Fibroblast of peridontal ligament (primary cell): Measurements from ENCODE around the gene PUDP.
"Not testable (repeated sequence)": the region's sequence is repeated elsewhere in the genome, so short reads cannot be mapped to it uniquely, and the experiment has no call there.

Experiments
- DNase-seq: peaks from one replicate; pipeline ENCODE4 v3.0.0-alpha.2; 2010; ENCODE audit errors: extremely low read depth

PUDP gene

DNA sequence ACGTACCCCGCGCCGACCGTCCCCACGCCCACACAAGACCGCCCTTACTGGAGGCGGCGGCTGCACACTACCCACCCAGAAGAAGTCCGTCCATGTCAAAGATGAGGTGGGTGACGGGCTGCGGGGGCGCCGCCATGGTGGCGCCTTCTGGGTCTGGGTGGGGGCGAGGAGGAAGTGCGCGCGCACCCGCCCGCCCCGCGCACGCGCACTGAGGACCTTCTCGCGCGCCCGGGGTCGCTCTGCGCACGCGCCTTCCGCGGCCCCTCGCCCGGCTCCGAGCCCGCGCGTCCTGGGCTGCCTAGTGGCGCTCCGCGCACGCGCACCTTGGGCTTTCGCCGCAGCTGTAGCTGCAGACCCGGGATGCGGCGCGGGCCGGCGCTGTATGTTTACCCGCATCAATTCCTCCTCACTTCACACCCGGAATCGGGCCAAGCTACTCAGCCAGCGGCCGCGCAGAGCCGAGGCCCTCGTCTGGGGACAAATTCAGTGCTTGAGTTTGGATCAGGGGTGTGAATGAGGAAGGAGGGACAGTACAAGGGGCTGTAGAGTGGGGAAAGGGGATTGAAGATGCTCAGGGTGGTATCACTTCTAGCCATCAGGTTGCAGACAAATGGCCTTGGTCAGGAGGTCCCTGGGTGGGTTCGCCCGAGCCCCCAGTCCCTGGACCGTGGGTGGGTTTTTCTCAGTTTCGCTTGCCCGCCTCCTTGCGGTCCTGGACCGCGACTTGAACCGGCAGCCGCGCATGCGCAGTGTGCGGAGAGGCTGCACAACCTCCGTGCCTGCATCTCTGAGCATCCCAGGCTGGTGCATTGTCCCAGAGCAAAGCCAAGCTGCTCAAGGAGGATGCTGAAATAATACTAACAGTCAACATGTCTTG lies at the start of gene PUDP:
Gene PUDP (minus strand): TSS at position 176 of the 877 bp plus-strand sequence. CDS start 40 bp downstream, at position 136.
- peak; percentile 68 for DNase-seq

DNA sequence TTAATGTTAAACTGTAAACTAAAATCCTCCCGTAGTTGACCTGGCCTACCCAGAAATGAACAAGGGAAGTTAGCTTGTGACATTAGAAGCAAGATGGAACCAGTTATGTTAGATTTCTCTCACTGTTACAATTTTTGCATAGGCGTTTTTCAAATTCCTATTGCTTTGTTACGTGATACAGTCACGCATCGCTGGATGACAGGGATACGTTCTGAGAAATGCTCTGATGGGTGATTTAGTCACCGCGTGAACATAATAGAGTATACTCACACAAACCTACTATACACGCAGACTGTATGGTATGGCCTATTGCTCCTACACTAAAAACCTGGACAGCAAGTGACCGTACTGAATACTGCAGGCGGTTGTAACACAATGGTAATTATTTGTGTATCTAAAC lies 46.7 kb upstream of the PUDP start:
- no peak for DNase-seq

DNA sequence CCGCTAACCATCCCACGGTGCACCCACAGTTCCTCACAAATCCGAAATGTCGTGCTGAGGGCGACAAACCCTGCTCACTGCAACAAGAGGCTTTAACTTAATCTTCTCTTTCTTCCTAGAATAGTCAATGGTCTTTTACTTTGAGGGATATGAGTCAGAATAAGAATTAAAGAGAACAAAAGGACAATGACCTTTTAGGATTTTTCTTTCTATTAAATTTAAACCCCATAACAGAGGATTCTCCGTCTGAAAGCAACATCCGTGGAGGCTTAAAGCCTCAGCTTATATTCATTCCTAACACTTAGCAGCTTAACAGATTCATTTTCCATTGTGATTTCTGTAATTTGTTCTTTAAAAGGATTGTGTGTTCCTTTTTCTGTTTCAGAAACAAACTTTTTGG lies 44.9 kb upstream of the PUDP start:
- no peak for DNase-seq

DNA sequence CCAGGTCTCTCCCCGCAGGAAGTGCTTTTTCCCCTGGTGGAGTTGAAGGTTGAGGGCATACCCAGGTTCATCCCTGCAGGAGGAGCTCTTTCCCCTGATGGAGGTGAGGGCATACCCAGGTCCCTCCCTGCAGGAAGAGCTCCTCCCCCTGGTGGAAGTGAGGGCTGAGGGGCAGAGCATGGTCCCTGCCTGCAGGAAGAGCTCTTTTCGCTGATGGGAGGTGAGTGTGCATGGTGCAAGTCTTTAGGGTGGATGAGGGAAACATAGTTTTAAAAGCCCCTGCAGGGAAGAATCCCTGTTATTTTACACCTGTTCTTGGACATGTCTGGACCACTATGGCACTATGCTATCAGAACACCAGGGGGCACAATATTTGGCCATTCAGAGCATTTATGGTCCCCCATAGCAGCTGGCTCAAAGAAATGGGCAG lies 43.7 kb upstream of the PUDP start:
- no peak for DNase-seq

DNA sequence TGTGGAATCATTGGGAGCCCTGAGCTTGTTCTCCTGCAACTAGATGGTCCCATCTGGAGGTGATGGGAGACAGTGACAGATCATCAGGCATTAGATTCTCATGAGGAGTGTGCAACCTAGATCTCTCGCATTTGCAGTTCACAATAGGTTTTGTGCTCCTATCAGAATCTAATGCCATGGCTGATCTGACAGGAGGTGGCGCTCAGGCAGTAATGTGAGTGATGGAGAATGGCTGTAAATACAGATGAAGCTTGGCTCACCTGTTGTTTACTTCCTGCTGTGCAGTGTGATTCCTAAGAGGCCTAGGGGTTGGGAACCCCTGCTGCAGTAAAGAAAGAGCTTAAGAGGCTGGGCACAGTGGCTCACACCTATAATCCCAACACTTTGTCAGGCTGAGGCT lies 42.2 kb upstream of the PUDP start:
- no peak for DNase-seq

DNA sequence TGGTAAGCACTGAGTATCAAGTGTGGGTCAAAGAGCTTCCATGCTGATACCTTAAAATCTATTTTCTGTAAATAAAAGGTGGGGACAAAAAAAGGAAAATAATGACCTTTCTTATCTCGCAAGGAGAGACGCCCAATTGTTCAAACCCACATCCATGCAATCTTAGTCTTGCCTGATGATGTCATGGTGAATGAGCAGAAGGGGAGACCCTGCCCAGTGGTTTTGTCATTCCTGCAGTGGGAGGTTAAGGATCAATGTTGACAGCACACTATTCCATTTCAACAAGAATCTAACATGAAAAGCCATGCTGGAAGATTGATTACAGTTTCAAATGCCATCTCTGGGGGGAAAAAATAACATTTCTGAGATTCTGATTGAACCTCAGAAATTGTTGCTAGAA lies 40.7 kb upstream of the PUDP start:
- DNase-seq, result no peak

DNA sequence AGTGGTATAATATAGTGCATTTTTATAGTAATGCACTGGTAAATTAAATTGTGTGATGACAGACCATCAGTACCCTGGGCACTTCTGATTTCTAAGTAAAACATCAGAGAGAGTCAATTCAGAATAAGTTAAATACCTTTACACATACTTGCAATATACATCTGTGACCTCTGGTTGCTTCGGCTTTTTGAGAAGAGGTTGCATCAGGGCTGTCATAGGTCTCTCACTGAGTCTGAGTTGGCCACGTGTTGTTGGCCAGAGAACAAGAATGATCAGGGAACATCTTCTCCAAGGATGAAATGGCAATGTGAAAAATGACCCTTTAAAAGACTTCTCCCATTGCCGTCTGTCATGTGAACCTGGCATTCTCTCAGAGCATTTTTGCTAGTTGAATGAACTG lies 36.9 kb upstream of the PUDP start:
- DNase-seq, result no peak

DNA sequence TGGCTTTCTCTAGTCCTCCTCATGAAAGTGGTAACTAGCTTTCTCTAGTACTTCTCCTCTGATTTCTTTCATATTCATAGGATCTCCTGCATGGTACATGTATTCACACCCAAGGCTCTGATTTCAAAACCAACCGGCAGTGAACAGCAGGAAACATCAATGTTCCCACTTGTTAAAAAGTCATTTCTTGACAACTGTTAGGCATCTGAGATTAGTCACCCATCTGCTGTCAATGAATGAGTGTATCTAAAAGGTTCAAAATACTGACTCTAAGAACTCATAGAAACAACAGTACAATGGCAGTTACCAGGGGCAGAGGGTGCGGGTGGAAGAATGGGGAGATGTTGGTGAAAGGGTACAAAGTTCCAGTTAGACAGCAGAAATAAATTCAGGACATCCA lies 31.5 kb upstream of the PUDP start:
- DNase-seq, result no peak

DNA sequence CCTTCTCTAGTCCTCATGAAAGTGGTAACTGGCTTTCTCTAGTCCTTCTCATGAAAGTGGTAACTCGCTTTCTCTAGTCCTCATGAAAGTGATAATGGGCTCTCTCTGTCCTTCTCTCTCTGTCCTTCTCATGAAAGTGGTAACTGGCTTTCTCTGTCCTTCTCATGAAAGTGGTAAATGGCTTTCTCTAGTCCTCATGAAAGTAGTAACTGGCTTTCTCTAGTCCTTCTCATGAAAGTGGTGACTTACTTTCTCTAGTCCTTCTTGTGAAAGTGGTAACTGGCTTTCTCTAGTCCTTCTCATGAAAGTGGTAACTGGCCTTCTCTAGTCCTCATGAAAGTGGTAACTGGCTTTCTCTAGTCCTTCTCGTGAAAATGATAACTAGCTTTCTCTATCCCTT lies 30.9 kb upstream of the PUDP start:
- DNase-seq, result not testable (repeated sequence)

DNA sequence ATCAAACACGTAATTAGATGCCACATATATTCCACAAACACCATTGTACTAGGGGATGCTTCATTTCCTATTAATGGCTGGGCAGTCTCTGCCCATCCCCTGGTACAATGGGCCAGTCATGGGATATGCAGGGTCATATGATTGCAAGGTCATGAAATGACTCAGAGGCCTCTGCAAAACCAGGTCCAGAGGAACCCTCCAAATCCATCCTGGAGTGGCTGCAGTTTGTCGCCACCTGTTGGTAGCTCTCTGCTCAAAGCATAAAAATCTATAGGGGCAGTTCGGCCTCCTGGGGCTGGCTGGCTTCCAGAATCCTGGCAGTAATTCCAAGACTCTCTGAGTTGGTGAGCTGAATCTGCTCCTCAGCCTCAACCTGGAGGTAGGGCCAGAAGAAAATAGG lies 22.9 kb upstream of the PUDP start:
- DNase-seq, result no peak

DNA sequence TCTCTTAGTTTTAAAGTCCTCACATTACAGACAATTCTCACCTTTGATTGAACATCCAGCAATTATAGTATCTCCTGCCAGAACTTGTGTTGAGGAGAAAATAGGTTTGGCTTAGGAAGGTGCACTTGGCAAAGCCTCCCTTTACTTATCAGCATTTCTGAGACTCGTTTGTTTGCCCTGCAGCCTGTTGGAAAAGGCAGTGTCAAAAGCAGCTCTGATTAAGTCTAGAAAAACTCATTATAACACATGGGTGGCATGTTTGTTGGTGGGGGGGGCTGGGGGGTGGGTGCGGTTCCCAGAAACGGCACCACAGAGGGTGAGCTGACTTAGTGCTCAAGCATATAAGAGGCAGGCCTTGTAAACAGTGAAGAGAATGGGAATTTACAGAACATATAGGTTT lies 21.7 kb upstream of the PUDP start:
- no peak for DNase-seq

DNA sequence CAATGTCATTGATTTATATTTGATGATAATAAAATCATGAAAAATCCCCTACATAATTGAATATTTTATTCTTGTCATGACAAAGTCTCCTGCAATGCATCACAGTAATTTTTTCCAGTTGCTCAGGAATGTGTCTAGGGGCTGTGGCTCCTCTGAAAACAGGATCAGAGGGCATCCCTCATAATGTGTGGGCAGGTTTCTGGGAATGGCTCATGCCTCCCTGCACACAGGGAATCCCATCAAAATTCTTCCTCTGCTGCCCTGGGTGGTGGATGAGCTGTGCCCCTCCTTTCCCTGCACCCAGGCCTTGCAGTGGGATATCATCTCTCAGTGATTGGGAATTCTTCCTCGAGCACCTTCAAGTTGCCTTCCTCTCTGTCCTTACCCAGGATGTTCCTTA lies 20.4 kb upstream of the PUDP start:
- DNase-seq, result no peak

DNA sequence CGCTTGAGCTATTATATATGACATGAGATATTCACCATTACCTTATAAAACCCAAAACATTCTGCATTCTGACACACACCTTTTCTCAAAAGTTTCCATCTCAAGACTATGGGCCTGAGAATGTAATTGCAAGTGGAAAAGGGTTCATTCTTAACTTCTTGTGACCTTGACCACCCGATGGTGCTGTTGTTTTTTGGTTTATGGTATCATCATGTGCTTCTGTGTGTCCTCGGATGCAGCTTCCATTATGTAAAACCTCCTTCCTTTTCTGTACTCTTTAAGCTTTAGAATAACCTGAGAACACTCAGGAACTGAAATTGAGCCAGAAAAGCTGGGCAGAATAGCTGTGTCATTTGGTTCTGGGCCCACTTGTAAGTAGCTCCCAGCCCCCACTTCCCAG lies 16.2 kb upstream of the PUDP start:
- DNase-seq, result peak; percentile 2

DNA sequence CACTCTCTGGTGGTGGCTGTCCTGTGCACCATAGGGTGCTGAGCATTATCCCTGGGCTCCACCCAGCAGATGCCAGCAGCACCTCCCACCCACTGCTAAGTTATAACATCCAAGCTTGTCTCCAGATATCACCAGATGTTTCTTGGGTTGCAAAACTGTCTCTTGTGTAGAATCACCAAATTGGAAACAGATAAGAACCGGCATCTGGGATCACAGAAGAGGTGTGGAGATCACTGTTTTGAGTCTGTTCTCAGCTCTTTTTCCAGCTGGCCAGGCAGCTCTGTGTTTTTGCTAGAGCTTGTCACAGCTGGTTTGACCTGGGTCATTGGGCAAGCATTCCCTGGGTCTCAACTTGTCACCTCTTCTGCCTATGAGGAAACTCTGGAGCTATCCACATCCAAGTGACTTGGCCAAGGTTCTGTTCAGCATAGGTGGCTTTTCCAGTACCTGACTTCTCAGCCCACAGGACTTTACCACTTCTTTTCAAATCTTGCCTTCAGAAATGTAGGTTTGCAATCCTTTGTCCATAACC lies 15.3 kb upstream of the PUDP start:
- DNase-seq, result peak; percentile 4

DNA sequence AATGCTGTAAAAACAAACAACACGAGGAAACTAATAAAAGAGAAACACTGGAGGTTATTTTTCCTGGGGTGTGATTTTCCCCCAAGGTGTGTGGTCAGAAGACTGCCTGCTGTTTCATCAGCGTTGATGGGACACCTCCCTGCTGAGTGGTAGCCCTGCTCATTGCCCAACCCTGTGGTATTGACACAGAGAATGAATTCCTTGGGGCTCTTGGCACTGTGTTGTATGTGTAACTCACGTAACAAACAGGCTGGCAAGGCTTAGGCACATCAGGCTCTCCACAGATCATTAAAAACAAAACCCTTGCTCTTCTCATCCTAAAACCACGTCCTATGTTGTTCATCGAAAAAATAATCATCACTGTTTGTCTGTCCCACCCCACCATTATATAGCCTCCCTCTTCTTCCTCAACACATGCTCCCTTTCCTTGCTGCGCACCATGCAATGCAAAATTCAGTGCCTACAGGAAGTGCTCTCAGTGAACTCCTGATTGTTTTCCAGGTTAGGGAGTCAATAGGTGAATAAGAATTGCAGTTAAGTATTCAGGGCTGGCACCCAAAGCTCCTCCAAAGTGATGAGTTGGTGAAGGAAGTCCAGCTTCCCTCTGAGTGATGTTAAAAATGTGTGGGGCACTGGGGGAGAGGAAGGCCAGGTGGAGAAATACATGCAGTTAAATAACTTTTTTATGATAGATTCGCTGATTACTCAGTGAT lies 11.4 kb upstream of the PUDP start:
- DNase-seq, result no peak

DNA sequence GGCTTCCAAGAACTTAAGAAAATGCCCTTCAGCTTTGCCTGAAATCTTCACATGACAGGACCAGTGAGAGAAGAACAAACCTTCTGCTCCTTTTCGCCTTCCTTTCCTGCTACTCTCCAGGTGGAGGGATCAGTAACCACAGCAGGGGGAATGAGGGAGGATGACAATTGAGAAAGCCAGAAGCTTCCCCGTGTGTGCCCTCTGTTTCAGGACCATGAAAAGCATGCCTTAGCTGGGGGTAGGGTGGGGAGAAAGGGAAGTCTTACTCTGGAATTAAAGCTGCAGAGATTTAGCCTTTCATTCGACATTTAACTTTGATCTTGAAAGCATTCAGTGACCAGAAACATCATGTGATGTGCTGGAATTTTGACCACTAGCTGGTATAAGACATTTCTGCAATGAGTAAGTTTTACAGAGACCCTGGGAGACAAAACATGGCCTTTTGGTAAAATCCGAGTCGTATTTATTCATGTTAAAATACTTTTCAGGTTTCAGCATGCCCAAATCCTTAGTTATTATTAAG lies 10.6 kb upstream of the PUDP start:
- no peak for DNase-seq

DNA sequence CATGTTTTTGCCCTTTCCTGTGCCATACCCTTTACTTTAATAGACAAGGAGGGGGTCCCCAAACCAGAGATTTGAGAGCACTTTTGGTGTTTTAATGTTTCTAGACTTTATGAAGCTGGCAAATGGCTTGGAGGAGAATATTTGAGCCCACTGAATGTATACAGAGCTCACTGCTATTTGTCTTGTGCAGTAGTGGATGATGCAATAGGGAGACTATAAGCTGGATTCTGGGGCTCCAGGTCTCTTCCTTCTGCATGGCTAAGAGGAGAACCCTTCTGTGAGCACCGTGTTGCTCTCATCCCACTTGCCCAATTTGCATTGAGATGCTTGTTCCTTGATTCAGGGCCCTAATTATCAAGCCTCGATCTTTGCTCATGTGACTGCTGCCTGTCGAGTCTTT lies 8.9 kb upstream of the PUDP start:
- DNase-seq, result no peak

DNA sequence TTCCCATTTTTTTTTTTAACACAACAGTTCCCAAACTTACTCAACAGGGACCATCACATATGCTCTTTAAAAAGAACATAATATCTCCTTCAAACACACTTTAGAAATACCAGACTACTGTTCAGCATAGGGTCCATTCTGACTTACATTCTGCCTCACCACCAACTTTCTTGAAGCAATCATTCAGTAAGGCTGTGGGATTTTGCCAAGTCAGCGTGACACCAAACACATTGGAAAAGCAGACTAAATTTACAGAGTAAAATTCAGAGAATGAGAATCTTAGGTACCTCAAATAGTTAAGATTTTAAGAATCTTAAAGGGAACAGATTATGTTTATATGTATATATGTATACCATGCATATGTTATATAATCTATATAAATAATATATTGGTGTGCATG lies 7.2 kb upstream of the PUDP start:
- DNase-seq, result no peak

DNA sequence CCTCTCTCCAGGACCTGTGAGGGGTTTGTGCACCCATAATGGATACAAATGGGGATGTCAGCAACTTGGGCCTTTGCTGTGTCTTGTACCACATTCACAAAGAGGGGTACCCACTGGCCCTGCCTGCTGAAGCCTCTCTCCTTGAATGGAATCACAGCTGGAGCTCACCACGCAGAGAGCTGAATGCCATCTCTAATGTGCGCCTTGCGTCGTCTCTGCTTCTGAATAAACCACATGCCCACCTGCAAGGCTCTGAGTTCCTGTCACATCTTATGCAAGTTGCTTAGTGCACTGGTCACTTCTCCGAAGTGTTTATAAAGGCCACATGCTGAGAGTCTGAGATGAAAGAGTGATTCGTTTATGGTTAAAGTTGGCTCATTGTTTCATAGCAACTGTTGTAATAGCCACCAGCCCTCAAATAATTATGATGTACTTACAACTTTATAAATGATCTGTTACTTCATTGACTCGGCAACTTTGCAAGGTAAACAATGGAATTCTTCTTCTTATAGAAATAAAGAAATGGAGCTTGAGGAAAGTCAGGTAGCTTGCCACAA lies 6.2 kb upstream of the PUDP start:
- DNase-seq, result no peak

DNA sequence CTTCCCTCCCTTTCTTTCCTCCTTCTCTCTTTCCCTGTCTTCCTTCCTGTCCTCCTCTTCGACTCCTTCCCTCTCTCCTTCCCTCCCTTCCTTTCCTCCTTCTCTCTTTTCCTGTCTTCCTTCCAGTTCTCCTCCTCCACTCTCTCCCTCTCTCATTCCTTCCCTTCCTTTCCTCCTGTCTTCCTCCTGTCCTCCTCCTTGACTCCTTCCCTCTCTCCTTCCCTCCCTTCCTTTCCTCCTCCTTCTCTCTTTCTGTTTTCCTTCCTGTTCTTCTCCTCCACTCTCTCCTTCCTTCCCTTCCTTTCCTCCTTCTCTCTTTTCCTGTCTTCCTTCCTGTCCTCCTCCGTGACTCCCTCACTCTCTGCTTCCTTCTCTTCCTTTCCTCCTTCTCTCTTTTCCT lies 5.3 kb upstream of the PUDP start:
- DNase-seq, result no peak

DNA sequence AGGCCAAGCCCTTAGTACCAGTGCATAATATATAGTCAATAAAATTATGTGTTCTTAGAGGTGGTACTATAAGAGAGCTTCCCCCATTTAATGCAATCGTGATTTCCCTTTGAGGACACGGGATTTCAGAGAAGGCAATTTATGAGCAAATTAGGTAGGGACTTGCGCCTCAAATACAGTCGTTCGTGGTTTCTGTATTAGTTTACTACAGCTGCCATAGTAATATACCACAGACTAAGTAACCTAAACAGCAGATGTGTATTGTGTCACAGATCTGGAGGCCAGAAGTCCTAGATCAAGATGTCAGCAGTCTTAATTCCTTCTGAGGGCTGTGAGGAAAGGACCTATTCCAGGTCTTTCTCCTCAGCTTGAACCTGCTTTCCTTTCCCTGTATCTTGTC lies 1.5 kb upstream of the PUDP start:
- no peak for DNase-seq

DNA sequence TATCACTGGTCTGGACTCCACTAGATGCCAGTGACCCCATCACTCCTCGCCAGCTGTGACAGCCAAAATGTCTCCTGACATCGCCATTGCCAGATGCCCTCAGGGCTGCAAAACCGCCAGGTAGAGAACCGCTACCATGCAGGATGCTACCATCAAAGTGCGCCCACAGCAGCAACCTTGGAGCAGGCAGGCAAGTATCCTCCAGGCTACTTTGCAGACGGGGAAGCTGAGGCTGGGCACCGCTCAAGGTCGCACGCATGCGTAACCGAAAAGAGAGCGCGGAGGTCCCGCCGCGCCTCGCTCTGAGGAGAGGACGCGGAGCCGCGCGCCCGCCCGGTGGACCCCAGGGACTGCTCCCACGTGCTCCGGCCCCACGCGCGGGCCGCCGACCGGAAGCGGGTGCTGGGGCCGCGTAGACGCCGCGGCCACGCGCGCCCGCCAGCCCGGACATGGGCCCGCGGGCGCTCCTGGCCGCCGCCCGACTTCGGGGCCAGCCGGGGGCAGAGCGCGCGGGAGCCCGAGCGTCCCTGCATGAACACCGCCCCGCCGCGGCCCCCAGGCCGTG lies 458 bp downstream of the PUDP start, which contains the start of gene STS:
Gene STS (plus strand): TSS at position 300 of the 565 bp plus-strand sequence. CDS start 105,488 bp downstream, outside the sequence.
- DNase-seq, result peak; percentile 13
